MM.1S (cell line): ENCODE data around the gene PTPRN2.

ENCODE experiments used
- DNase-seq: peaks from one replicate; pipeline ENCODE4 v3.0.0-alpha.2; 2015
- H2AFZ ChIP-seq: fragments of 300-600 bp; sonication (generic); 2 replicates; pipeline ENCODE4 v1.6.0; 2016; ENCODE audit warnings: antibody characterized with exemption, low read length
- H3F3A ChIP-seq: fragments of 300-600 bp; sonication (generic); 2 replicates; pipeline ENCODE4 v1.6.1; 2016; ENCODE audit warnings: mild to moderate bottlenecking, antibody characterized with exemption, low read length, moderate library complexity, mixed read lengths; ENCODE audit not compliant: insufficient read depth
- H3K27ac ChIP-seq: fragments of 300-600 bp; sonication (generic); 2 replicates; pipeline ENCODE4 v1.5.1; 2016; ENCODE audit warnings: mild to moderate bottlenecking, low read length
- H3K27me3 ChIP-seq: fragments of 300-600 bp; sonication (generic); replicated peaks from 2 replicates; pipeline ENCODE4 v1.6.0; 2016; ENCODE audit warnings: low read length; ENCODE audit not compliant: insufficient read depth
- H3K36me3 ChIP-seq: fragments of 300-600 bp; sonication (generic); replicated peaks from 2 replicates; pipeline ENCODE4 v1.6.1; 2016; ENCODE audit warnings: mild to moderate bottlenecking, low read length, mixed read lengths; ENCODE audit not compliant: insufficient read depth
- H3K4me1 ChIP-seq: fragments of 300-600 bp; sonication (generic); 2 replicates; pipeline ENCODE4 v1.6.1; 2016; ENCODE audit warnings: low read length, mixed read lengths
- H3K4me2 ChIP-seq: fragments of 300-600 bp; sonication (generic); 2 replicates; pipeline ENCODE4 v1.6.0; 2016; ENCODE audit warnings: low read depth, low read length
- H3K4me3 ChIP-seq: fragments of 300-600 bp; sonication (generic); 2 replicates; pipeline ENCODE4 v1.5.1; 2016; ENCODE audit warnings: low read length, mixed read lengths
- H3K79me2 ChIP-seq: fragments of 300-600 bp; sonication (generic); 2 replicates; pipeline ENCODE4 v1.6.1; 2016; ENCODE audit warnings: mixed run types, low read length, mixed read lengths
- H3K9ac ChIP-seq: fragments of 300-600 bp; sonication (generic); 2 replicates; pipeline ENCODE4 v1.6.1; 2016; ENCODE audit warnings: low read length, mixed read lengths
- H3K9me2 ChIP-seq: fragments of 300-600 bp; sonication (generic); replicated peaks from 2 replicates; pipeline ENCODE4 v1.6.1; 2016; ENCODE audit warnings: mild to moderate bottlenecking, low read length, mixed read lengths; ENCODE audit not compliant: insufficient read depth
- H3K9me3 ChIP-seq: fragments of 300-600 bp; sonication (generic); replicated peaks from 2 replicates; pipeline ENCODE4 v1.6.1; 2016; ENCODE audit warnings: mild to moderate bottlenecking, low read length, mixed read lengths; ENCODE audit not compliant: insufficient read depth
- H4K20me1 ChIP-seq: fragments of 300-600 bp; sonication (generic); 2 replicates; pipeline ENCODE4 v1.6.1; 2016; ENCODE audit warnings: mild to moderate bottlenecking, low read length, moderate library complexity, mixed read lengths; ENCODE audit not compliant: insufficient read depth
- CTCF ChIP-seq: fragments of 300-600 bp; sonication (generic); IDR thresholded peaks from 2 replicates; pipeline ENCODE4 v1.5.1; 2016; ENCODE audit warnings: antibody characterized with exemption, low read length, mixed read lengths
- EZH2 ChIP-seq: fragments of 300-600 bp; sonication (generic); optimal IDR thresholded peaks from 2 replicates; pipeline ENCODE3; 2017; ENCODE audit warnings: low read depth, mild to moderate bottlenecking, antibody characterized with exemption, low read length, mixed read lengths
- EZH2phosphoT487 ChIP-seq: fragments of 300-600 bp; sonication (generic); IDR thresholded peaks from 2 replicates; pipeline ENCODE4 v1.6.1; 2018; ENCODE audit warnings: antibody characterized with exemption, low read length

PTPRN2 gene

DNA sequence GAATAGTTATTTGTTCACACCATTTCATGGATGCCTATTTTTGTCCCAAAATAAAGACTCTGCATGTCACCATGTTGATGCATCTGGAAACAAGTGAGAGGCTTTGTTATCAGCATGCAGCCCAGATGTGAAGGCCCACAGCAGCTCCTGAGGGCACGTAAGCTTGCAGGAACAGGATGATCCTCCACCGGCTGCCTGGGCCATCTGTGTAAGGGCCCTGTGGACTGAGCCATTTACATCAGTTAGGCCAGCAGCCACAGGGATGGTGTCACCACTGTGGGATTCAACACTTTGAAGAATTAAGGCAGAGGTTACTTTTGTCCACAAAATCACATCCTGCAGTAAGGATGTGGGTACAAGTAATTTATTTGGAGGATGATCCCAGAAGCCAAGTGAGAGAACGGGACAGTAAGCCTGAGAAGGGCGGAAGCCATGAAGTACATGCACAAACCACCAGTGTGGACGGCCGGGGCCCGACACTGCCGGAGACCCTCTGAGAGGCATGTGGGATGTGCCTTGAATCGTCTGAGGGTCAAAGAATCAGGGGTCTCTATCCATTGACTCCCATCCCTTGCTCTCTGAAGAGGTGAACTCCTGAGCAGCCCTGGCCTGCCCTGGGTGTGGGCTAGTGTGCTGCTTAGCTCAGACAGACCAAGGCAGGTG is 641.1 kb downstream of the PTPRN2 start:
- Histone ChIP-seq H3K9ac (no peak overlapping the region), H2AFZ (no peak overlapping the region), H3K27ac (no peak overlapping the region), H3K9me3 (no peaks in the 10 kb centered on the region), H3K27me3 (peaks cover 87% of the 10 kb centered on the region), H3K4me3 (no peak overlapping the region), H3K4me1 (no peaks in the 10 kb centered on the region), H3F3A (no peaks in the 10 kb centered on the region), H4K20me1 (no peaks in the 10 kb centered on the region), H3K79me2 (no peaks in the 10 kb centered on the region), H3K4me2 (no peak overlapping the region), H3K9me2 (no peaks in the 10 kb centered on the region), H3K36me3 (no peaks in the 10 kb centered on the region)
- TF ChIP-seq CTCF (no peak), EZH2 (no peak), EZH2phosphoT487 (no peak)
- no peak for DNase-seq

GRCh38 chr7:157945401-157945800 is 642.2 kb downstream of the PTPRN2 start:
- H3K9me2 ChIP-seq: no peaks in the 10 kb centered on the region
- H4K20me1 ChIP-seq: no peaks in the 10 kb centered on the region
- H3K4me3 ChIP-seq: no peak overlapping the region
- H3K4me2 ChIP-seq: no peak overlapping the region
- no peak overlapping the region for H2AFZ ChIP-seq
- H3K9me3 ChIP-seq: no peaks in the 10 kb centered on the region
- no peaks in the 10 kb centered on the region for H3K36me3 ChIP-seq
- no peaks in the 10 kb centered on the region for H3K4me1 ChIP-seq
- peaks cover 76% of the 10 kb centered on the region for H3K27me3 ChIP-seq
- TF ChIP-seq EZH2phosphoT487: no peak
- TF ChIP-seq EZH2: no peak
- no peak for TF ChIP-seq CTCF
- H3F3A ChIP-seq: no peaks in the 10 kb centered on the region
- H3K79me2 ChIP-seq: no peaks in the 10 kb centered on the region
- no peak overlapping the region for H3K27ac ChIP-seq
- no peak for DNase-seq
- H3K9ac ChIP-seq: no peak overlapping the region

DNA sequence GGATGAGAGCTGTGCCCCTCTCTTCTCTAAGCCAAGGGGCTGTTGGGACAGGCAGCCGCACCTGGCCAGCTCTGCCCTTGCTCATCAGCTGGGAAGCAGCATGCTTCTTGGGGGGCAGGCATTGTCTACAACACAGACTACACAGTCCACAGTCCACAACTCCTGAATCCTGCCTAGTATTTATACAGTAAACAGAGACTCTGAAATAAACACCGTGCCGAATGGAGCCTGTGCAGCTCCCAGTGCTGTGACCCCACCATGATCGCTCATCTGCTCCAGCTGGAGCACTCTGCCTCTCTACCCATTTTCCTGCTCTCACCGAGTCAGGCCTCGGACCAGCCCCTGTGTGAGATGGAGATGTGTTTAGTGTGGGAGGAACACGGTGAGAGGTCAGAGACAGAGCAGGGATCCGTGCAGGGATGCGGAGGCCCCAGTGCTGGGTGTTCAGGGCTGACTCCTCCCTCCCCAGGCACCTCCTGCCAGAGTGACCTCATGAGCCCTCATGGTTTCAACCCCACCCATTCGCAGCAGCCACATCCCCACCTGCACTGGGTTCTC is 642.8 kb downstream of the PTPRN2 start:
- no peak for DNase-seq
- Histone ChIP-seq H3K79me2 (no peaks in the 10 kb centered on the region), H3K4me2 (no peak overlapping the region), H3K4me3 (no peak overlapping the region), H3K9me3 (no peaks in the 10 kb centered on the region), H3K27ac (no peak overlapping the region), H3F3A (no peaks in the 10 kb centered on the region), H3K27me3 (peaks cover 71% of the 10 kb centered on the region), H3K9me2 (no peaks in the 10 kb centered on the region), H2AFZ (no peak overlapping the region), H3K36me3 (no peaks in the 10 kb centered on the region), H4K20me1 (no peaks in the 10 kb centered on the region), H3K4me1 (no peaks in the 10 kb centered on the region), H3K9ac (no peak overlapping the region)
- TF ChIP-seq EZH2 (no peak), CTCF (no peak), EZH2phosphoT487 (no peak)
